Neuronal stem cell (in vitro differentiated cells): Measurements from ENCODE around the gene NPIPB6.

ENCODE experiments used
- DNase-seq: peaks from one replicate; pipeline ENCODE4 v3.0.0-alpha.2; 2013; ENCODE audit warnings: low spot score
- H2AFZ ChIP-seq: one replicate; pipeline ENCODE4 v1.6.1; 2013; ENCODE audit warnings: mild to moderate bottlenecking, low read length, inconsistent platforms
- H2AK5ac ChIP-seq: 2 replicates; pipeline ENCODE4 v1.6.1; 2013; ENCODE audit warnings: low read depth, mild to moderate bottlenecking, inconsistent platforms, low read length, moderate library complexity, mixed read lengths
- H2BK120ac ChIP-seq: 2 replicates; pipeline ENCODE4 v1.6.1; 2013; ENCODE audit warnings: low read depth, mild to moderate bottlenecking, inconsistent platforms, low read length, moderate library complexity, mixed read lengths
- H2BK12ac ChIP-seq: one replicate; pipeline ENCODE4 v1.6.1; 2013; ENCODE audit warnings: low read length, inconsistent platforms
- H2BK15ac ChIP-seq: 2 replicates; pipeline ENCODE4 v1.6.1; 2013; ENCODE audit warnings: mild to moderate bottlenecking, low read length, inconsistent platforms, mixed read lengths
- H2BK5ac ChIP-seq: one replicate; pipeline ENCODE4 v1.6.1; 2013; ENCODE audit warnings: inconsistent platforms, mild to moderate bottlenecking, low read length, moderate library complexity
- H3K14ac ChIP-seq: one replicate; pipeline ENCODE4 v1.6.1; 2013; ENCODE audit warnings: low read length, inconsistent platforms
- H3K18ac ChIP-seq: 2 replicates; pipeline ENCODE4 v1.6.1; 2013; ENCODE audit warnings: low read length, inconsistent platforms
- H3K23ac ChIP-seq: 2 replicates; pipeline ENCODE4 v1.6.1; 2013; ENCODE audit warnings: low read depth, mild to moderate bottlenecking, mixed read lengths, low read length, inconsistent platforms; ENCODE audit not compliant: poor library complexity
- H3K27ac ChIP-seq: replicated peaks from 3 replicates; pipeline ENCODE4 v1.5.1; 2013; ENCODE audit warnings: low read length, inconsistent platforms
- H3K27me3 ChIP-seq, 3 experiments: 2 replicates each; pipeline ENCODE4 v1.6.1; 2013; ENCODE audit warnings: low read length in 3 of 3, mild to moderate bottlenecking in 2 of 3, inconsistent platforms in 1 of 3, low read depth in 1 of 3, mixed read lengths in 1 of 3, moderate library complexity in 1 of 3; ENCODE audit not compliant: control insufficient read depth in 3 of 3, insufficient read depth in 3 of 3
- H3K36me3 ChIP-seq, 2 donors: replicated peaks in 1 of 2; 2 replicates each; pipeline ENCODE4 v1.6.1; 2013; ENCODE audit warnings: low read length in 2 of 2; ENCODE audit not compliant: control insufficient read depth in 2 of 2, insufficient read depth in 2 of 2
- H3K4ac ChIP-seq: 2 replicates; pipeline ENCODE4 v1.6.1; 2013; ENCODE audit warnings: inconsistent platforms, mild to moderate bottlenecking, low read length, moderate library complexity
- H3K4me1 ChIP-seq, 2 donors: 1 replicate in 1 of 2; 2 replicates in 1 of 2; pipeline ENCODE4 v1.6.1; 2013; ENCODE audit warnings: low read length in 2 of 2, low read depth in 1 of 2; ENCODE audit not compliant: control insufficient read depth in 2 of 2, insufficient read depth in 1 of 2
- H3K4me2 ChIP-seq: one replicate; pipeline ENCODE4 v1.6.1; 2013; ENCODE audit warnings: mild to moderate bottlenecking, low read length, inconsistent platforms; ENCODE audit not compliant: insufficient read depth, poor library complexity, severe bottlenecking
- H3K4me3 ChIP-seq, 2 donors: 2 replicates each; pipeline ENCODE4 v1.5.1; 2013; ENCODE audit warnings: low read length in 2 of 2, mild to moderate bottlenecking in 2 of 2, inconsistent platforms in 1 of 2, moderate library complexity in 1 of 2
- H3K79me1 ChIP-seq: one replicate; pipeline ENCODE4 v1.6.1; 2013; ENCODE audit warnings: low read depth, mild to moderate bottlenecking, inconsistent platforms, low read length, moderate library complexity
- H3K9ac ChIP-seq: one replicate; pipeline ENCODE4 v1.6.1; 2013; ENCODE audit warnings: mild to moderate bottlenecking, low read depth, low read length, inconsistent platforms; ENCODE audit not compliant: poor library complexity
- H3K9me3 ChIP-seq, 2 donors: replicated peaks in 1 of 2; 2 replicates each; pipeline versions ENCODE3 to v1.6.1; 2013; ENCODE audit warnings: low read length in 2 of 2, mild to moderate bottlenecking in 2 of 2, inconsistent platforms in 1 of 2, low read depth in 1 of 2, mixed read lengths in 1 of 2, moderate library complexity in 1 of 2; ENCODE audit not compliant: control insufficient read depth in 2 of 2, insufficient read depth in 1 of 2
- H4K8ac ChIP-seq: one replicate; pipeline ENCODE4 v1.6.1; 2013; ENCODE audit warnings: low read depth, mild to moderate bottlenecking, inconsistent platforms, low read length, moderate library complexity
- H4K91ac ChIP-seq: one replicate; pipeline ENCODE4 v1.6.1; 2013; ENCODE audit warnings: low read length, low read depth, mild to moderate bottlenecking, inconsistent platforms; ENCODE audit not compliant: poor library complexity
- WGBS, 2 donors: extraction: QIAGEN DNeasy Blood & Tissue Kit; methylation state at CpG; one replicate each; pipeline ENCODE4 v1.1.7; 2013; ENCODE audit warnings: missing lambda C conversion rate in 2 of 2, mixed read lengths in 1 of 2; ENCODE audit not compliant: insufficient read length in 2 of 2, insufficient replicate concordance in 1 of 2; ENCODE audit errors: extremely low coverage in 2 of 2; 5-methylcytosine and 5-hydroxymethylcytosine counted together

The NPIPB6 gene

GRCh38 chr16:28294201-28294600 is 69.1 kb downstream of the NPIPB6 start:
- H3K4me3 ChIP-seq, result peak overlapping the region; percentile 77 to 97
- H2BK15ac ChIP-seq, result no peak overlapping the region
- no peak for DNase-seq
- H3K9me3 ChIP-seq, result no peaks in the 10 kb centered on the region
- no peak overlapping the region for H2BK120ac ChIP-seq
- no peak overlapping the region for H3K4ac ChIP-seq
- peak overlapping the region; percentile 97 for H2BK5ac ChIP-seq
- no peak overlapping the region for H2BK12ac ChIP-seq
- no peaks in the 10 kb centered on the region for H3K27me3 ChIP-seq
- H3K36me3 ChIP-seq, result peaks cover 11 to 49% of the 10 kb centered on the region in 2 donors
- peak overlapping the region; percentile 70 for H2AK5ac ChIP-seq
- H4K91ac ChIP-seq, result no peak overlapping the region
- no peak overlapping the region for H3K27ac ChIP-seq
- no peak overlapping the region for H4K8ac ChIP-seq
- H3K23ac ChIP-seq, result no peak overlapping the region
- H3K18ac ChIP-seq, result peak overlapping the region; percentile 58
- H3K4me1 ChIP-seq, result peaks cover 8 to 15% of the 10 kb centered on the region in 2 donors
- H3K9ac ChIP-seq, result peak overlapping the region; percentile 87
- no CpG with 5 or more reads among the region's 6 CpGs for WGBS, 2 donors
- H2AFZ ChIP-seq, result no peak overlapping the region
- H3K79me1 ChIP-seq, result peaks cover 21% of the 10 kb centered on the region
- peak overlapping the region; percentile 86 for H3K14ac ChIP-seq
- peak overlapping the region; percentile 92 for H3K4me2 ChIP-seq

- peak overlapping the region; percentile 86 for H3K14ac ChIP-seq
- peak overlapping the region; percentile 77 to 97 for H3K4me3 ChIP-seq
- peaks cover 8 to 15% of the 10 kb centered on the region in 2 donors for H3K4me1 ChIP-seq
- peak overlapping the region; percentile 88 for H2AFZ ChIP-seq
- no CpG with 5 or more reads among the region's 10 CpGs for WGBS, 2 donors
- H3K79me1 ChIP-seq, result peaks cover 19% of the 10 kb centered on the region
- peaks cover 9 to 42% of the 10 kb centered on the region in 2 donors for H3K36me3 ChIP-seq
- peak overlapping the region; percentile 87 for H3K9ac ChIP-seq
- no peak overlapping the region for H3K4ac ChIP-seq
- peak overlapping the region; percentile 96 for H3K18ac ChIP-seq
- H2BK12ac ChIP-seq, result no peak overlapping the region
- H2BK5ac ChIP-seq, result peak overlapping the region; percentile 97
- peak overlapping the region; percentile 82 for H3K23ac ChIP-seq
- H3K27ac ChIP-seq, result peak overlapping the region; percentile 56
- H2BK120ac ChIP-seq, result no peak overlapping the region
- peak overlapping the region; percentile 92 for H3K4me2 ChIP-seq
- H2BK15ac ChIP-seq, result peak overlapping the region; percentile 87
- no peak overlapping the region for H4K8ac ChIP-seq
- H2AK5ac ChIP-seq, result peak overlapping the region; percentile 70
- peak overlapping the region; percentile 58 for H4K91ac ChIP-seq
- H3K27me3 ChIP-seq, result no peaks in the 10 kb centered on the region
- no peaks in the 10 kb centered on the region for H3K9me3 ChIP-seq
- DNase-seq, result no peak
These were observed 69.7 kb downstream of the NPIPB6 start for GRCh38 chr16:28293601-28293960.

- Histone ChIP-seq H3K4me1 (peaks cover 8 to 15% of the 10 kb centered on the region in 2 donors), H2AFZ (peak overlapping the region; percentile 88), H2BK12ac (peak overlapping the region; percentile 30), H3K4me3 (peak overlapping the region; percentile 77 to 97), H3K27me3 (no peaks in the 10 kb centered on the region), H3K14ac (peak overlapping the region; percentile 86), H2BK15ac (peak overlapping the region; percentile 88), H3K9me3 (no peaks in the 10 kb centered on the region), H3K79me1 (peaks cover 22% of the 10 kb centered on the region), H3K4ac (no peak overlapping the region), H2BK120ac (peak overlapping the region; percentile 12), H2AK5ac (peak overlapping the region; percentile 70), H4K91ac (peak overlapping the region; percentile 58), H3K4me2 (peak overlapping the region; percentile 92), H3K23ac (peak overlapping the region; percentile 82), H3K18ac (peak overlapping the region; percentile 98), H3K9ac (peak overlapping the region; percentile 91), H3K36me3 (peaks cover 7 to 36% of the 10 kb centered on the region in 2 donors), H4K8ac (no peak overlapping the region), H2BK5ac (peak overlapping the region; percentile 97), H3K27ac (peak overlapping the region; percentile 56)
- peak; percentile 57 for DNase-seq
- no CpG with 5 or more reads among the region's 60 CpGs for WGBS, 2 donors
These were observed 70.3 kb downstream of the NPIPB6 start for GRCh38 chr16:28292731-28293600.
